ENCODE measurements around the gene TLE2.

- TF ChIP-seq, protein P1, sequence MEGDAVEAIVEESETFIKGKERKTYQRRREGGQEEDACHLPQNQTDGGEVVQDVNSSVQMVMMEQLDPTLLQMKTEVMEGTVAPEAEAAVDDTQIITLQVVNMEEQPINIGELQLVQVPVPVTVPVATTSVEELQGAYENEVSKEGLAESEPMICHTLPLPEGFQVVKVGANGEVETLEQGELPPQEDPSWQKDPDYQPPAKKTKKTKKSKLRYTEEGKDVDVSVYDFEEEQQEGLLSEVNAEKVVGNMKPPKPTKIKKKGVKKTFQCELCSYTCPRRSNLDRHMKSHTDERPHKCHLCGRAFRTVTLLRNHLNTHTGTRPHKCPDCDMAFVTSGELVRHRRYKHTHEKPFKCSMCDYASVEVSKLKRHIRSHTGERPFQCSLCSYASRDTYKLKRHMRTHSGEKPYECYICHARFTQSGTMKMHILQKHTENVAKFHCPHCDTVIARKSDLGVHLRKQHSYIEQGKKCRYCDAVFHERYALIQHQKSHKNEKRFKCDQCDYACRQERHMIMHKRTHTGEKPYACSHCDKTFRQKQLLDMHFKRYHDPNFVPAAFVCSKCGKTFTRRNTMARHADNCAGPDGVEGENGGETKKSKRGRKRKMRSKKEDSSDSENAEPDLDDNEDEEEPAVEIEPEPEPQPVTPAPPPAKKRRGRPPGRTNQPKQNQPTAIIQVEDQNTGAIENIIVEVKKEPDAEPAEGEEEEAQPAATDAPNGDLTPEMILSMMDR (IDR thresholded peaks at IDR 0.05), result no peak
- no peak for TF ChIP-seq POLR2A (IDR thresholded peaks at IDR 0.05)
Measured at GRCh38 chr19:3029065-3029923, at the start of gene TLE2.

All from testis (tissue), 2 donors.